HEK293 (cell line): ENCODE results near the gene PRR3.

Source experiments
- CTCF ChIA-PET: fragments of 350-600 bp; formaldehyde crosslinking; extraction: SDS; loops from one replicate; lab custom pipeline; 2021; ENCODE audit warnings: antibody characterized with exemption; lab: Yijun Ruan, JAX
- POLR2A ChIA-PET: fragments of 300-600 bp; formaldehyde crosslinking; extraction: SDS; loops from one replicate; lab custom pipeline; 2020; ENCODE audit warnings: antibody characterized with exemption, inconsistent platforms; lab: Yijun Ruan, JAX
- H3K27ac ChIP-seq: fragments of 200-500 bp; sonication (Bioruptor generic); 2 replicates; pipeline ENCODE4 v1.5.1; 2014; ENCODE audit warnings: low read depth, low read length, control low read depth, inconsistent platforms; ENCODE audit errors: extremely low read depth
- H3K36me3 ChIP-seq, 2 experiments: fragments of 200-500 bp in 1 of 2; sonication (Bioruptor generic) in 1 of 2; 1 replicate in 1 of 2; 2 replicates in 1 of 2; pipeline ENCODE4 v1.5.1; 2014 to 2017; ENCODE audit warnings: inconsistent platforms in 2 of 2, low read length in 2 of 2; ENCODE audit not compliant: control insufficient read depth in 2 of 2, insufficient read depth in 1 of 2
- H3K4me1 ChIP-seq: fragments of 200-500 bp; sonication (Bioruptor generic); 2 replicates; pipeline ENCODE4 v1.5.1; 2014; ENCODE audit warnings: mild to moderate bottlenecking, low read length, inconsistent platforms; ENCODE audit not compliant: control insufficient read depth, insufficient read depth
- H3K4me3 ChIP-seq: 2 replicates; pipeline ENCODE4 v1.5.1; 2011; ENCODE audit warnings: low read depth, mild to moderate bottlenecking, control low read depth, low read length, moderate library complexity
- H3K9me3 ChIP-seq: fragments of 200-500 bp; sonication (Bioruptor generic); 2 replicates; pipeline ENCODE4 v1.5.1; 2014; ENCODE audit warnings: low read depth, low read length, inconsistent platforms; ENCODE audit not compliant: control insufficient read depth, insufficient read depth
- HOXA7 ChIP-seq: sonication (generic); formaldehyde crosslinking; IDR thresholded peaks from 2 replicates; pipeline ENCODE4 v1.8.1; 2022; ENCODE audit warnings: missing genetic modification reagents, borderline replicate concordance
- IKZF3 ChIP-seq: fragments of 450-650 bp; IDR thresholded peaks from 2 replicates; pipeline ENCODE4 v1.5.0; 2018; ENCODE audit warnings: missing biosample characterization, mild to moderate bottlenecking, missing genetic modification characterization, moderate library complexity
- KLF10 ChIP-seq: fragments of 450-650 bp; IDR thresholded peaks from 2 replicates; pipeline ENCODE4 v1.5.1; 2018; ENCODE audit warnings: missing biosample characterization, mild to moderate bottlenecking, missing genetic modification characterization
- KLF16 ChIP-seq: fragments of 450-650 bp; formaldehyde crosslinking; IDR thresholded peaks from 2 replicates; pipeline ENCODE4 v1.5.1; 2017; ENCODE audit warnings: missing biosample characterization, missing genetic modification characterization
- MZF1 ChIP-seq: fragments of 450-650 bp; formaldehyde crosslinking; IDR thresholded peaks from 2 replicates; pipeline ENCODE4 v1.5.1; 2017; ENCODE audit warnings: missing biosample characterization, missing genetic modification characterization, borderline replicate concordance
- PATZ1 ChIP-seq: fragments of 450-650 bp; formaldehyde crosslinking; IDR thresholded peaks from 2 replicates; pipeline ENCODE4 v1.5.1; 2016; ENCODE audit warnings: missing biosample characterization, missing genetic modification characterization
- TRIM28 ChIP-seq: IDR thresholded peaks from 2 replicates; pipeline ENCODE4 v1.6.1; 2011; ENCODE audit warnings: low read length, control low read depth, borderline replicate concordance
- ZIC2 ChIP-seq: fragments of 450-650 bp; formaldehyde crosslinking; IDR thresholded peaks from 2 replicates; pipeline ENCODE4 v1.5.1; 2016; ENCODE audit warnings: missing biosample characterization, missing genetic modification characterization
- ZNF10 ChIP-seq: fragments of 450-650 bp; formaldehyde crosslinking; IDR thresholded peaks from 2 replicates; pipeline ENCODE4 v1.5.1; 2017; ENCODE audit warnings: missing biosample characterization, missing genetic modification characterization
- ZNF140 ChIP-seq: fragments of 450-650 bp; formaldehyde crosslinking; IDR thresholded peaks from 2 replicates; pipeline ENCODE4 v1.5.1; 2016; ENCODE audit warnings: missing biosample characterization, missing genetic modification characterization
- ZNF223 ChIP-seq: fragments of 450-650 bp; formaldehyde crosslinking; IDR thresholded peaks from 2 replicates; pipeline ENCODE4 v1.5.1; 2016; ENCODE audit warnings: missing biosample characterization, missing genetic modification characterization
- ZNF391 ChIP-seq: fragments of 450-650 bp; formaldehyde crosslinking; IDR thresholded peaks from 2 replicates; pipeline ENCODE4 v1.5.1; 2016; ENCODE audit warnings: low read depth, missing biosample characterization, missing genetic modification characterization, borderline replicate concordance
- ZNF394 ChIP-seq: fragments of 450-650 bp; formaldehyde crosslinking; IDR thresholded peaks from 2 replicates; pipeline ENCODE4 v1.5.1; 2016; ENCODE audit warnings: missing biosample characterization, missing genetic modification characterization, mild to moderate bottlenecking, moderate library complexity, borderline replicate concordance
- ZNF423 ChIP-seq: fragments of 450-650 bp; formaldehyde crosslinking; IDR thresholded peaks from 2 replicates; pipeline ENCODE4 v1.5.1; 2016; ENCODE audit warnings: missing biosample characterization, missing genetic modification characterization
- ZNF548 ChIP-seq: fragments of 450-650 bp; formaldehyde crosslinking; IDR thresholded peaks from 2 replicates; pipeline ENCODE4 v1.5.1; 2016; ENCODE audit warnings: missing biosample characterization, missing genetic modification characterization
- ZNF621 ChIP-seq: fragments of 450-650 bp; formaldehyde crosslinking; IDR thresholded peaks from 2 replicates; pipeline ENCODE4 v1.5.1; 2017; ENCODE audit warnings: missing biosample characterization, missing genetic modification characterization
- TF ChIP-seq, protein P1 (sequence below): fragments of 450-650 bp; formaldehyde crosslinking; optimal IDR thresholded peaks from 2 replicates; pipeline ENCODE3; 2016; ENCODE audit warnings: missing biosample characterization, mild to moderate bottlenecking, missing genetic modification characterization

PRR3 gene

DNA sequence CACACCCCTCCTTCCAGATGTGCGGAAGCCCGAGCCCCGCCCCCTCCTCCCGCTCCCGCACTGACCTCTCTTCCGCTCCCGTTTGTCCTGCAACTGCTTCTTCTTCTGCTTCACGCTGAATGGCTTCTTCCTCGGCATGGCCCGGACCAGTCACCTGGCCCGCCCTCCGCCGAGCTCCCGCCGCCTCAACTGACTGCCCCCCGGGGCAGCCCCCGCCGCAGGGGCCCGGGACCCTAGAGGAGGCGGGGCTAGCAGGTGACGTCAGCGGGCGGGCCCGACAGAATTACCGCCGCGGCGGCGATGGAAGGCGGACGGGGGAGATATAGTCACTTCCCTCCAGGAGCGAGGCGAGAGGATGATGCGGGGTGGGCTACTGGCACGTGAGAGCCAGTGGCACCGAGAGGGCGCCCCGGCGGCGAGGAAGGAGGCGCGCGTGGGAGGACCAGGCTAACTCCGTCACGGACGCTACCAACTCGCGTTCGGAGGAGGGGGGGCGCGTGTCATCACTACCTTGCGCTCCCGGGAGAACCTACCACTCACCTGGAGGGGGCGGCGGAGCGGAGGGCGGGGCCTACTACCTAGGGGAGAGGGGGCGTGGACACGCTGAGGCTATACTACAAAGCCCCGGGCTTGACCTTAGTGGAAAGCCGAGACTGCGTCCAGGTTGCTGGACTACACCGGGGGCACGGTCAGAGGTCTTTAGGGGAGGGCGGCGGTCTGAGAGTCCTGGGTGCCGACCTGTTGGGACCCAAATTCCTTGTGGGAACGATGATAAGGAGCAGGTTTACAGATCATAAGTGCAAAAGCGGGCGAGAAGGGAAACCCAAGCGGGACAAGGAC is 809 bp upstream of the PRR3 start, which contains the start of gene GNL1 (continued):
- peak; percentile 62; the same call in 1 of the 2 replicates for TF ChIP-seq ZNF391 (tag by site-specific recombination)
- TF ChIP-seq ZNF621 (tag by site-specific recombination): no peak

- POLR2A ChIA-PET: interaction anchor here (0.5 to 4.1 kb wide), 6 partner anchors 9 to 57 kb away, joined by 3 to 41 read pairs (median 8); partner anchors contain the start of gene ABCF1
- Histone ChIP-seq H3K4me3 (peak overlapping the region; percentile 86), H3K36me3 (peaks cover 10 to 53% of the 10 kb centered on the region in 2 experiments; a peak in 2 of 3 replicates), H3K4me1 (0 out of 2 replicates have a peak, but pooled peaks cover 3% of the 10 kb centered on the region), H3K27ac (peak overlapping the region; percentile 74; the same call in 1 of the 2 replicates), H3K9me3 (no peaks in the 10 kb centered on the region)
- CTCF ChIA-PET: interaction anchor here (0.7 to 9.2 kb wide), 6 partner anchors 9 to 74 kb away, joined by 3 to 175 read pairs (median 4); partner anchors contain the start of gene ABCF1
- TF ChIP-seq TRIM28 (no peak), MZF1 (tag by site-specific recombination) (no peak), KLF10 (tag by site-specific recombination) (no peak), HOXA7 (CRISPR knock-in tag) (no peak)
Observed at GRCh38 chr6:30557683-30557981, 537 bp downstream of the PRR3 start.

- Histone ChIP-seq H3K27ac (no peak overlapping the region), H3K36me3 (peaks cover 10 to 36% of the 10 kb centered on the region in 2 experiments; a peak in 2 of 3 replicates), H3K4me1 (0 out of 2 replicates have a peak, but pooled peaks cover 3% of the 10 kb centered on the region), H3K9me3 (no peaks in the 10 kb centered on the region), H3K4me3 (no peak overlapping the region)
- ChIA-PET POLR2A (no interaction called here), CTCF (no interaction called here)
- TF ChIP-seq ZNF223 (no peak), ZIC2 (tag by site-specific recombination) (no peak), ZNF10 (tag by site-specific recombination) (no peak), KLF16 (tag by site-specific recombination) (no peak), TRIM28 (no peak), ZNF423 (tag by site-specific recombination) (no peak), ZNF140 (no peak), ZNF548 (tag by site-specific recombination) (no peak), IKZF3 (tag by site-specific recombination) (no peak), ZNF394 (tag by site-specific recombination) (no peak), PATZ1 (tag by site-specific recombination) (no peak)
- TF ChIP-seq, protein P1, sequence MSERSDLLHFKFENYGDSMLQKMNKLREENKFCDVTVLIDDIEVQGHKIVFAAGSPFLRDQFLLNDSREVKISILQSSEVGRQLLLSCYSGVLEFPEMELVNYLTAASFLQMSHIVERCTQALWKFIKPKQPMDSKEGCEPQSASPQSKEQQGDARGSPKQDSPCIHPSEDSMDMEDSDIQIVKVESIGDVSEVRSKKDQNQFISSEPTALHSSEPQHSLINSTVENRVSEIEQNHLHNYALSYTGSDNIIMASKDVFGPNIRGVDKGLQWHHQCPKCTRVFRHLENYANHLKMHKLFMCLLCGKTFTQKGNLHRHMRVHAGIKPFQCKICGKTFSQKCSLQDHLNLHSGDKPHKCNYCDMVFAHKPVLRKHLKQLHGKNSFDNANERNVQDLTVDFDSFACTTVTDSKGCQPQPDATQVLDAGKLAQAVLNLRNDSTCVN (tag by site-specific recombination): no peak
Observed at GRCh38 chr6:30560930-30561329, 3.8 kb downstream of the PRR3 start.
